Breast epithelium (tissue), 4 donors: ENCODE measurements around the gene KAT8. TPM values are rescaled to one million over a fixed set of nuclear protein-coding genes. Genes with fewer than 3 reads are reported as not detected.

Source experiments
- DNase-seq, 2 donors: peaks; one replicate each; pipeline ENCODE4 v3.0.0-alpha.2; 2019; ENCODE audit warnings: low spot score in 2 of 2
- H3K27ac ChIP-seq, 2 donors: fragments of 200-600 bp; sonication (generic) in 1 of 2; one replicate each; pipeline ENCODE4 v1.5.1; 2016 to 2019; ENCODE audit warnings: mild to moderate bottlenecking in 1 of 2
- H3K27me3 ChIP-seq, 2 donors: fragments of 200-600 bp; sonication (generic) in 1 of 2; one replicate each; pipeline versions ENCODE4 v1.5.1 to v1.6.0; 2017 to 2019; ENCODE audit warnings: control low read depth in 1 of 2, mild to moderate bottlenecking in 1 of 2
- H3K36me3 ChIP-seq: fragments of 200-600 bp; one replicate; pipeline ENCODE4 v1.5.1; 2019
- H3K4me1 ChIP-seq, 2 donors: fragments of 200-600 bp; sonication (generic); one replicate each; pipeline ENCODE4 v1.5.1; 2016 to 2019; ENCODE audit warnings: control low read depth in 1 of 2
- H3K4me3 ChIP-seq, 3 donors: fragments of 200-600 bp; sonication (generic); 1 replicate in 2 of 3; 2 replicates in 1 of 3; pipeline ENCODE4 v1.5.1; 2016 to 2019; ENCODE audit warnings: mild to moderate bottlenecking in 3 of 3, moderate library complexity in 2 of 3
- H3K9me3 ChIP-seq, 2 donors: fragments of 200-600 bp; sonication (generic) in 1 of 2; one replicate each; pipeline ENCODE4 v1.5.1; 2016 to 2019; ENCODE audit warnings: control low read depth in 1 of 2
- POLR2A ChIP-seq: fragments of 450-650 bp; IDR thresholded peaks from one replicate; pipeline ENCODE4 v1.6.1; 2016; ENCODE audit warnings: antibody characterized with exemption, mild to moderate bottlenecking, moderate library complexity
- POLR2AphosphoS5 ChIP-seq, 3 donors: sonication (generic); formaldehyde crosslinking; IDR thresholded peaks; one replicate each; pipeline ENCODE4 v1.6.1; 2017; ENCODE audit warnings: antibody characterized with exemption in 3 of 3
- intact Hi-C: fragments of 100-400 bp; cut with DNase I; formaldehyde crosslinking; loops from one replicate; pipeline ENCODE4 v1.15.1; 2023; ENCODE audit warnings: low total_unique reads
- total RNA-seq, 3 donors: library from RNA; depleted of rRNA; stranded (reverse); fragments of >200 nt; gene quantifications; one replicate each; pipeline ENCODE4 v1.1.0, GENCODE V29; 2016
- TF ChIP-seq, protein P1 (sequence below), 3 donors: fragments of 450-650 bp; IDR thresholded peaks; one replicate each; pipeline ENCODE4 v1.5.1; 2016 to 2017; ENCODE audit warnings: antibody characterized with exemption in 3 of 3, mild to moderate bottlenecking in 3 of 3, moderate library complexity in 3 of 3

Gene KAT8
- total RNA-seq, 3 donors from 2014 or later, result 53.6 to 85.0 (median 67.8) TPM

DNA sequence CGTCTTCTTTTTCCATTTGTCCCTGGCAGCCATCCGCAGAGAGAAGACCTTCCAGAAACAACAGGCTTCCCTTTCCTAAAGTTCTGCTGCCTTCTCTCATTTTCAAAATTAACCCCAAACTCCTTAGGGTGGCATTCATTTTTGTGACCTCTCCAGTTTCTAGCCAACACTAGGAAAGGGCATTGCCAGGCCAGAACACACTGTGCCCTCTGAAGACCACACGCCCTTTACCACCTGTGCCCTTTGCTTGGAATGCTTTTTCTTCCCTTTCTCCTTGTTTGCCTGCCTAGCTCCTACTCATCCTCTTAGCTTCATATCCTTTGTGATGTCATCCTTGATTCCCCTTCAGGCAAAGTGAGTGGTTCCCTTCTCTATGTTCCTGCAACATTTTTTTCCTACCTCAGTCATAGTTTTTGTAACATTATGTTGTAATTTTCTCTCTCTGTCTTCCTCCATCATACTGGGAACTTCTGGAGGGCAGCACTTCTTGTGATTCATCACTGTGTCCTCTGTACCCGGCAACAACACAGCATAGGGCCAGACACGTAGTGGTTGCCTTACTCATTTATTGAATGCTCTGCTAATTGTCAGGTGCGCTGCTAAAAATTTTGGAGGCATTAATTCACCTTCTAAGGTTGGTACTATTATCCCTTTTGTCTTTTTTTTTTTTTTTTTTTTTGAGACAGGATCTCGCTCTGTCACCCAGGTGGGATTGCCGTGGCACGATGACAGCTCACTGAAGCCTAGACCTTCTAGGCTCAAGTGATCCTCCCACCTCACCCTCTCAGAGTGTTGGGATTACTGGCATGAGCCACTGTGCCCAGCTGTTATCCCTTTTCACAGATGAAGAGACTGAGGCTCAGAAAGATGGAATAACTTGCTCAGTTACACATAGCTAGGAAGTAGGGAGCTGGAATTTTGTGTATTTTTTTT, 1.0 kb downstream of the KAT8 start:
- no peaks in the 10 kb centered on the region for H3K9me3 ChIP-seq
- intact Hi-C loops, result no loop called here
- peaks cover 0 to 5% of the 10 kb centered on the region in 2 donors for H3K4me1 ChIP-seq
- H3K36me3 ChIP-seq, result peaks cover 5% of the 10 kb centered on the region
- H3K27ac ChIP-seq, result peak overlapping the region; percentile 95 to 99
- no peaks in the 10 kb centered on the region for H3K27me3 ChIP-seq
- TF ChIP-seq, protein P1, sequence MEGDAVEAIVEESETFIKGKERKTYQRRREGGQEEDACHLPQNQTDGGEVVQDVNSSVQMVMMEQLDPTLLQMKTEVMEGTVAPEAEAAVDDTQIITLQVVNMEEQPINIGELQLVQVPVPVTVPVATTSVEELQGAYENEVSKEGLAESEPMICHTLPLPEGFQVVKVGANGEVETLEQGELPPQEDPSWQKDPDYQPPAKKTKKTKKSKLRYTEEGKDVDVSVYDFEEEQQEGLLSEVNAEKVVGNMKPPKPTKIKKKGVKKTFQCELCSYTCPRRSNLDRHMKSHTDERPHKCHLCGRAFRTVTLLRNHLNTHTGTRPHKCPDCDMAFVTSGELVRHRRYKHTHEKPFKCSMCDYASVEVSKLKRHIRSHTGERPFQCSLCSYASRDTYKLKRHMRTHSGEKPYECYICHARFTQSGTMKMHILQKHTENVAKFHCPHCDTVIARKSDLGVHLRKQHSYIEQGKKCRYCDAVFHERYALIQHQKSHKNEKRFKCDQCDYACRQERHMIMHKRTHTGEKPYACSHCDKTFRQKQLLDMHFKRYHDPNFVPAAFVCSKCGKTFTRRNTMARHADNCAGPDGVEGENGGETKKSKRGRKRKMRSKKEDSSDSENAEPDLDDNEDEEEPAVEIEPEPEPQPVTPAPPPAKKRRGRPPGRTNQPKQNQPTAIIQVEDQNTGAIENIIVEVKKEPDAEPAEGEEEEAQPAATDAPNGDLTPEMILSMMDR (IDR thresholded peaks at IDR 0.05), result no peak
- TF ChIP-seq POLR2AphosphoS5 (IDR thresholded peaks at IDR 0.05), result peak in 2 of 3 donors; percentile 13 to 56
- TF ChIP-seq POLR2A, result no peak
- H3K4me3 ChIP-seq, result peak overlapping the region; percentile 67 to 88 (median 78)
- DNase-seq, result no peak

DNA sequence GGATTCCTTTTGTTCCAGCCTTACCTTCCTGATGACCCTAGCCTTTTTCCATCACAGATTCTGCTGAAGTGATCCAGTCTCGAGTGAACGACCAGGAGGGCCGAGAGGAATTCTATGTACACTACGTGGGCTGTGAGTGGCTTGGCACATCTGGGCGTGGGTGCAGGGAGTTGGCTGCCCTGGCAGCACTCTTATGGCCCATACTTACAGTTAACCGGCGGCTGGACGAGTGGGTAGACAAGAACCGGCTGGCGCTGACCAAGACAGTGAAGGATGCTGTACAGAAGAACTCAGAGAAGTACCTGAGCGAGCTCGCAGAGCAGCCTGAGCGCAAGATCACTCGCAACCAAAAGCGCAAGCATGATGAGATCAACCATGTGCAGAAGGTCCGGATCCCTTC, 2.7 kb downstream of the KAT8 start:
- Histone ChIP-seq H3K9me3 (no peaks in the 10 kb centered on the region), H3K36me3 (peaks cover 5% of the 10 kb centered on the region), H3K27ac (peak overlapping the region; percentile 95 to 99), H3K27me3 (no peaks in the 10 kb centered on the region), H3K4me3 (no peak overlapping the region), H3K4me1 (peaks cover 0 to 5% of the 10 kb centered on the region in 2 donors)
- intact Hi-C loops, result no loop called here
- no peak for TF ChIP-seq POLR2A
- TF ChIP-seq, protein P1 (IDR thresholded peaks at IDR 0.05), result no peak
- no peak for TF ChIP-seq POLR2AphosphoS5 (IDR thresholded peaks at IDR 0.05)
- DNase-seq, result no peak

DNA sequence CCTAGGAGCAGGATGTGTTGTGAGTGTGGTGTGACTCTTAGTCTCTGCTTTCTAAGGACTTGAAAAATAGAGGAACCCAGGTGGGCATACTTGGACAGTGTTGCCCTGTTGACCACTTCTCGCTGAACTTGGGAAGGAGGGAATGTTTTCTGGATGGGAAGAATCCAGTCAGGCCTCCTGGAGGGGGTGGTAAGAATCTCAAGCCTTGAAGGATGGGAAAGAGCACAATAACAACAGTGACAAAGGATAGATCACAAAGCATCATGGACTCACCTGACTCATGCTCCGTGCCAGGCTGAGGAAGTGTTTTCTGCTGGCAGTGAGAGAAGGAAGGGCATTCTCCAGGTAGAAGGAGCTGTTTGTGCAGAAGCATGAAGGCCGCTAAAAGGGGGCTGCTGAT, 8.4 kb downstream of the KAT8 start:
- H3K9me3 ChIP-seq, result no peaks in the 10 kb centered on the region
- TF ChIP-seq POLR2AphosphoS5 (IDR thresholded peaks at IDR 0.05) (no peak), POLR2A (no peak)
- TF ChIP-seq, protein P1 (IDR thresholded peaks at IDR 0.05), result no peak
- H3K4me3 ChIP-seq, result no peak overlapping the region
- intact Hi-C loops, result no loop called here
- H3K4me1 ChIP-seq, result peaks cover 4 to 32% of the 10 kb centered on the region in 2 donors
- no peak for DNase-seq
- no peaks in the 10 kb centered on the region for H3K27me3 ChIP-seq
- H3K36me3 ChIP-seq, result no peaks in the 10 kb centered on the region
- peak overlapping the region; percentile 95 for H3K27ac ChIP-seq

DNA sequence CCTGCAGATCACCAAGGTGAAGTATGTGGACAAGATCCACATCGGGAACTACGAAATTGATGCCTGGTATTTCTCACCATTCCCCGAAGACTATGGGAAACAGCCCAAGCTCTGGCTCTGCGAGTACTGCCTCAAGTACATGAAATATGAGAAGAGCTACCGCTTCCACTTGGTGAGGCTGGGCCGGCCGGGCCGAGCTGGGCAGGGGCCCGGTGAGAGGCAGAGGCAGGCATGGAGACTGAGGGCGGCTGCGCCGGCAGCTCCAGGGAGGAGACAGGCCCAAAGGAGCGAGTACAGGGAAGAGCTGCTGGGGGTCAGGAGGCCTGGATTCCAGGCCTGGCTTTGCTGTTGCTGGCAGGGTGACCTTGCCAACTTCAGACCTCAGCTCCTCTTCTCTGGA, 9.7 kb downstream of the KAT8 start:
- peak overlapping the region; percentile 95 for H3K27ac ChIP-seq
- intact Hi-C loops, result no loop called here
- H3K36me3 ChIP-seq, result no peaks in the 10 kb centered on the region
- TF ChIP-seq POLR2AphosphoS5 (IDR thresholded peaks at IDR 0.05) (no peak), POLR2A (no peak)
- TF ChIP-seq, protein P1 (IDR thresholded peaks at IDR 0.05), result no peak
- DNase-seq, result no peak
- H3K4me3 ChIP-seq, result no peak overlapping the region
- no peaks in the 10 kb centered on the region for H3K9me3 ChIP-seq
- peaks cover 4 to 45% of the 10 kb centered on the region in 2 donors for H3K4me1 ChIP-seq
- no peaks in the 10 kb centered on the region for H3K27me3 ChIP-seq
